GM19468 (cell line): Measurements from ENCODE around the gene MAU2.

Source experiments
- ATAC-seq: cut with Tn5 transposase; IDR thresholded peaks from one replicate; pipeline ENCODE4 v1.9.1; 2021; ENCODE audit warnings: mild to moderate bottlenecking, moderate library complexity, moderate number of reproducible peaks; ENCODE audit not compliant: unreplicated experiment; ENCODE audit errors: extremely low read depth

The MAU2 gene

GRCh38 chr19:19405971-19406877 is 85.6 kb downstream of the MAU2 start:
- ATAC-seq: no peak

- no peak for ATAC-seq
Observed at GRCh38 chr19:19406878-19407632, 86.4 kb downstream of the MAU2 start.

GRCh38 chr19:19407633-19407930 is 87.0 kb downstream of the MAU2 start:
- ATAC-seq: no peak
